ENCODE data around the gene TRIM63.

TRIM63 gene

DNA sequence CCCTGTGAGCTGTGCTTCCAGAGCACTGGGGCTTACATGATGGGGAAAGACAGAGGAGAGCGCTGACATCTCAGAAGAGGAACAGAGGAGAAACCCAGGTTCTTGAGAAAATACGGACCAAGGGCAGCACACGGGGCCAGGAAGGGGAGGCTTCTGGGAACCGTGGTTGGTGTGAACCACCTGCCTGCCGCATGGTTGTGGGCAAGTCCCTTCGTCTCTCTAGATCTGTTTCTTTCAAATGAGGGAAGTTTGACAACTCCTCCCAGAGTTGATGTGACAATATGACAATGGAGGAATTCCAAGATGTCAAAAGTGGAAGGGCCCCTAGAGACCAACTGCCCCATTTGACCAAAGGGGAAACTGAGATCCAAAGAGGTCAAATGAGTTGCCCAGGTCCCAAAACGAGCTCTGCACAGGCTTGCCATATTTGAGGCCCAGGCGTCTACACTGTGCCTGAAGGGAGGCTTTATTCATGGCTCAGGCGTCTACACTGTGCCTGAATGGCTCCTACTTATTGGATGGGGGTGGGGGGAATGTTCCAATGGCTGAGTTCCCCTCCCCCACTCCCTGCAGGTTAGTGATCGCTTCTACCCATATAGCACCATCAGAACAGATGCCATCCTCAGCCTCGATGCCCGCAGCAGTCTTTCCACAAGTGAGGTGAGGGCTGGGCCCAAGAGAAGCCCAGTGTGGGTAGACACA lies 34.6 kb downstream of the TRIM63 start:
- no peak for DNase-seq

DNA sequence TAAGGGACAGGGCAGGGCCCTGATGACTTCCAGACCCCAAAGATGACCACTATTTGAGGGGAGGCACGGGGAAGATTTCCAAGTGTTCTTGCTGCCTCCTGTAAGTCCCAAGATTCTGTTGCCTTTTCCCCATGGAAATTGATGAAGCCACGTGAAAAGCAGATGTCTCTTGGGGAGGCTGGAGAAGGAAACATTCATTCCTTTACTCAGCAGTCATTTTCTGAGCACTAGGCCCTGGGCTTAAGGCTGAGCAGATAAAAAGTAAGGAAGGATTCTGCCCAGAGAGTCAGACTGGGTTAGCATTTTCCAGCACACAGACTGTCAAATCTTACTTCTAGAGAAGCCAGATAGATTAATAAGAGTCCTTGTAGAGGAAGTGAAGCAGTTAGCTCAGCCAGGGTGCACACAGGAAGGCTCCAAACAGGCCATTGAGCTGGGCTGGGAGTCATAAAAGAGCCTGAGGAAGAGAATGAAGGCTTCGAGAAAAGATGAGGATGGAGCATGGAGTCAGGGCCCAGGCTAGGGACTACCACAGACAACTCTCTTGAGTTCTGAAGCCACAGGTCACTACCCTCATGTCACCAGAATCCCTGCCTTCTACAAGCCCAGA lies 35.7 kb downstream of the TRIM63 start:
- DNase-seq = no peak

DNA sequence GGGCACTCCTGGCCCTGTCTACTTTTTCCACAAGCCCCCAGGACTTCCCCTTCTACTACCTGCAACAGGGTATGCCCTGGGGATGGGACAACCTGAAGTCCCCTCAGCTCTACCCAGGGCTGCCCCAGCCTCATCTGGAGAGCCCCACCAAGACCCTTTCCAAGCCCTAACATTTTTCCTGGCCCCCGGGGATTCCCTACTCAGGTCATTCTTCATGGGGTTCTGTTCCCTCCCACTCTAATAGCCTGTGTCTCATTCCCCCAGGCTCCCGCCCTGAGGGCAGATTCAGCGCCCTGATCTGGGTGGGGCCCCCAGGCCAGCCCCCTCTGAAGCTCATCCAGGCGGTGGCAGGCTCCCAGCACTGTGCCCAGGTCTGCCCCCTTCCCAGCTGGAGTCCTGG lies 36.2 kb downstream of the TRIM63 start:
- DNase-seq = no peak

- DNase-seq = no peak
Measured at GRCh38 chr1:26029864-26030481, 37.5 kb downstream of the TRIM63 start.

DNA sequence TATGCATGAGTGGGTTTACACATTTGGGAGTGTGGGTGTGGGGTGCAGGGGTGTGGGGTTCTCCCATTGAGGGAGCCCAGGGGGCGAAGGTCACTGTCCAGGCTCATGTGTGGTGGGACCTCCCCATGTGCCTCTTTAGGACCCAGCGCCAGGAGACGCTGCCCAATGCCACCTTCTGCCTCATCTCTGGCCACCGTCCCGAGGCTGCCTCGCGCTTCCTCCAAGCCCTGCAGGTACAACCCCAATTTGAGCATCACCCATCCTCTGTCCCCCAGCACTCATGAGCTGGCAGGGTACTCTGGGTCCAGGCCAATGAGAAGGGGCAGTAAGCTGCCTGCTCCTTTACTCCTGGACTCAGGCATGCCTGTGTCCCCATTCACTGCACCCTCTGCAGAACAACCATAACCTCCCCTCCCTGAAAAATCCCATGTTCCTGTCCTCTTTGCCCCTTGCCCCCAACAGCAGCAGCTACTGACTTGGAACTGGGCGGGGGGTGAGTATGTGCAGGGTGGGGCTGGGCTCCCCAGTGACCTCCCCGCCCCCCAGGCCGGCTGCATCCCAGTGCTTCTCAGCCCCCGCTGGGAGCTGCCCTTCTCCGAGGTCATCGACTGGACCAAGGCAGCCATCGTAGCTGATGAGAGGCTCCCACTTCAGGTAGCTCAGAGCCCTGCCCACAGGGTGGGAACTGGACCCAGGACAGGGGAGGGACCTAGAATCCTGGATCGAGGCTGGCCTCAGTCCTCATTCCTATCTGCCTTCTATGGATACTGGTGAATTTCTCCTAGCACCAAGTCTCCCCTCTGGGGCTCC lies 38.2 kb downstream of the TRIM63 start:
- no peak for DNase-seq

- no peak for DNase-seq
Measured at GRCh38 chr1:26028490-26028980, 38.9 kb downstream of the TRIM63 start.

GRCh38 chr1:26027716-26028489 lies 39.5 kb downstream of the TRIM63 start:
- DNase-seq = peak; percentile 55

DNA sequence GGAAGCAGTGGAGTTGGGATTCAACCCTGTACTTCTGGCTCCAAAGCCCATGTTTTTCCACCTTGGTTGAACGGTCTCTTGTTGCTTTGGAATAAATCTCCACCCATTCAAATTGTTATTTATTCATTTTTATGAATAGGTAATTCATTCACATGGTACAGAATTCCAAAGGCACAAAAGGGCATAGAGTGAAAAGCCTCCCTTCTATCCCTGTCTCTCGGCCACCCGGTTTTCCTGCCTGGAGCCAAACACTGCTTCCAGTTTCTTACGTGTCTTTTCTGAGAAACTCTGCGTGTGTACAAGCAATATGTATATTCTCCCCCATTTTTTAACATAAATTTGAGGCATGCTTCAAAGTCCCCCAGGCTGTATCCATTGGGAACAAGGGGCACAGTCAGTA lies 41.9 kb downstream of the TRIM63 start:
- no peak for DNase-seq

DNA sequence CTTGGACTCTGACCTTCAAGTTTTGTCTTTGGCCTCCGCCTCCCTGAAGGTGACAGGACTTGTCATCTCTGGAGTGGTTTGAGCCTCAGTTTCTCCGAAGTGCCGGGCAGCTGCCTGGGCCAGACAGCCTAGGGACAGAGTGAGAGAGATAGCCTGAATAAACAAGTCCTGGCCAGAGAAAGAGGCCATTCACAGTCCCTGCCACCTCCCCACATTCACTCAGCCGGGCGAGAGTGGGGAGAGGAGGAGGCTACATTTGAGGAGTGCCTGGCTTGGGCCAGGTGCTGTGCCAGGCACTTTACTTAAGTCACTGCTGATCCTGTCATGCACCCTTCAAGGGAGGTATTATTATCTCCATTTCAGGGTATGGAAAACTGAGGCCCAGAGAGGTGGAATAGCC lies 42.4 kb downstream of the TRIM63 start:
- DNase-seq = no peak

GRCh38 chr1:26023826-26024225 lies 43.6 kb downstream of the TRIM63 start:
- DNase-seq = no peak

DNA sequence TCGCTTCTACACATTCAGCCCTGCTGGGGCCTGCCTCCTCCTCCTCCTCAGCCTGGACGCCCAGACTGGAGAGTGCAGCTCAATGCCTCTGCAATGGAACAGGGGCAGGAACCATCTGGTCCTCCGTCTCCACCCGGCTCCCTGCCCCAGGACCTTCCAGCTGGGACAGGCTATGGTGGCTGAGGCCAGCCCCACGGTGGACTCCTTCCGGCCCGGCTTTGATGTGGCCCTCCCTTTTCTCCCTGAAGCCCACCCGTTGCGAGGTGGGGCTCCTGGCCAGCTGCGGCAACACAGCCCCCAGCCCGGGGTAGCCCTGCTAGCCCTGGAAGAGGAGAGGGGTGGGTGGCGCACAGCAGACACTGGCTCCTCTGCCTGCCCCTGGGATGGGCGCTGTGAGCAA lies 44.4 kb downstream of the TRIM63 start:
- no peak for DNase-seq

DNA sequence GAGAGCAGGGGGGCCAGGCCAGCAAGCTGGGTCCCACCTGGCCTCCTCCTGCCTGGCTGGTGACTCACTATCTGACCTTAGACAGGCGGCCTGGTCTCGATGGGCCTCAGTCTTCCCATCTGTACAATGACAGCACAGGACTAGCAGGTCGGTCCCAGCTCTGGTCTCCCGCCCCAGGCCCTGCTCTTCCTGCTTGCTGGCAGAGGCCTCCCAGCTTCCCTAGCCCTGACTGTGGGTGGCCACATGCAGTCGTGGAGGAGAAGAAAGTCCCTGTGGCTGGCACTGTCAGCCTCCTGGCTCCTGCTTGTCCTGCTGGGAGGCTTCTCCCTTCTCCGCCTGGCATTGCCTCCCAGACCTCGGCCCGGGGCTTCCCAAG lies 45.0 kb downstream of the TRIM63 start:
- DNase-seq = no peak

GRCh38 chr1:26021647-26022403 lies 45.6 kb downstream of the TRIM63 start, which contains the start of gene EXTL1:
Gene EXTL1, plus strand, starts transcription at chr1:26021775. Its CDS starts 872 bp downstream, at chr1:26022647.
- peak; percentile 41 for DNase-seq

DNA sequence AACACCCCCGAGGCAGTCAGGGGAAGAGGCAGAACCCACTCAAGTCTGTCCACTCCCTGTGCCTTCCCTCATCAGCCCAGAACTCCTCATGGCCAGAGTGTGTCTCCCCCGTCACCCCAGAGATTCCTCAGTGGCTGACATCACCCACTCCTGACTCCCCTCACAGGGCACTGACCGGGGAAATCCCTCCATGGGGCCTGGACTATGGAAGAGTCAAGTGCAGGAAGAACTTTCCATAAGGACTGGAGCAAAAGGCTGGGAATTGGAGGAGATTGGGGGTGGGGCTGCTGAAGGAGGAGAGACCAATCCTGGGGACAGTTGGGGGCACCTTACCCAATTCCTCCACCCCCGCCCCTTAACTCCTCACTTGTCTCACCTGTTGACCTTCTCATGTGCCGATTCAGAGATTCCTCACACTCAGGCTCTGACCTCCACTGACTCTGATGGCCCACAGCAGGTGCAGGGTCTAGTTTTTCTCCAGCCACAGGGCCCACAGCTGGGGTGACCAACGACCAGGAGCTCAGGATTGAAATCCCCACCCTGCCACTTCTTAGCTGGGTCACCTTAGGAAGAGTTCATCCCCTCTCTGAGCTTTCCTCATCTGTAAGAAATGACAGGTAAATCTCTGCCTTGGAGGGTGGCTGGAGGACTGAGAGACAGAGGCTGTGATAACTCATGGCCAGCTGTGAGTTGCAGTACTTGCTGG lies 46.3 kb downstream of the TRIM63 start:
- DNase-seq = no peak

GRCh38 chr1:26020330-26020768 lies 47.1 kb downstream of the TRIM63 start:
- DNase-seq = no peak

DNA sequence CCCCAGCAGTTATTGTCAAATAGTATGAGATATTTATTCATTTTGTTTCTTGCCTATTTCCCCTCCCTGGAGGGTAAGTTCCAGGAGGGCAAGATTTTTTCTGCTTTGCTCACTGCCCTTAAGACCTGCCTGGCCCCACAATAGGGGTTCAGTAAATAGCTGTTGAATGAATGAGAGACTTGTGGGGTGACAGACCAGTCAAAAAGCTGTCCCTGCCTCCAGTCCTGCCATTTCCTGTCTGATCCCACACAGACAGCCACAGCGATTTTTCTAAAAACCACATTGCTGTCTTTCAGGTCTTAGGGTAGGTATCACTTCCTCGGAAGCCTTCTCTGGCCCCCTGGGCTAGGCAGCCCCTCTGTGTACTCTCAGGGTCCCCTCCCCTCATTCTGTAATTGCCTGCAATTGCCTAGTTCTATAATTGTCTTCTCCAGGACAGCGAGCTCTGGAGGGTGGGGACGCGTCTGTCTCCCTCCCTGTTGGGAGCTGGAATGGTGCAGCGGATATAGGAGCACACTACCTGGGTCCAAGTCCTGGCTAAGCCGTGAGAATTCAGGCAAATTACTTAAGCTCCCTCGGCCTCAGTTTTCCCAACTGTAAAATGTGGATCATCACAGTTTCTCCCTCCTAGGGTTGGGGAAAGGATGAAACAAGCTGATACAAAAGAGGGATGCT lies 47.7 kb downstream of the TRIM63 start:
- no peak for DNase-seq

GRCh38 chr1:26017606-26018005 lies 49.8 kb downstream of the TRIM63 start:
- no peak for DNase-seq

DNA sequence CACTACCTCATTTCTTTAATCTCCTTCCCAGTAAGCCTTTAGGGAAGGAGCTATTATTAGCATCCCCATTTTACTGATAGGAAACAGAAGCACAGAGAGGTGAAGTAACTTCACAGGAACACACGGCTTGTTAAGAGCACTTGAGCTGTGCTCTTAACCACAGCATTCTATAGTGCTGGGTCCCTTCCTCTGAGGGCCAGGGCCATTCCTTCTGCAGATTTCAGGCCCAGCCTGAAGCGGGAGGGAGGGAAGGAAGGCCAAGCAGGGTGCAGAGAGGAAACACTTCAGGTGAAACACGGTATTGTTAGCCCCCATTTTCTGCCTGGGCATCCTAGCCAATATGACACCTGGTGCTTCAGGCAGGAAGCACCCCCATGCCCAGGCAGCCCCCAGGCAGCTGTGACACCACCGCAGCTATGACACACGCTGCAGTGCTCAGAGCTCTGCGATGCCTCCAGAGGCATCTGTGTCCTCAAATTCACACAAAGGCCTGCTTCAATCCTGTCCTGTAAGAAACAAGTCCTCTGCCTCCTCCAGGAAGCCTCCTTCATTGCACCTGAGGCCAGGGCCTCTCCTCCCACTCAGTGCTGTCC lies 50.4 kb downstream of the TRIM63 start:
- DNase-seq = no peak

- peak; percentile 42 for DNase-seq
Measured at GRCh38 chr1:26016258-26016952, 51.0 kb downstream of the TRIM63 start.
